SU-DHL-6 (cell line): ENCODE data around the gene NLGN1.

Source experiments
- H2AFZ ChIP-seq: fragments of 200-600 bp; sonication (generic); 2 replicates; pipeline ENCODE4 v1.6.1; 2014; ENCODE audit warnings: low read depth, mild to moderate bottlenecking, moderate library complexity, mixed read lengths, antibody characterized with exemption, low read length; ENCODE audit not compliant: severe bottlenecking
- H3F3A ChIP-seq: fragments of 200-600 bp; shearing (Covaris generic); 2 replicates; pipeline ENCODE4 v1.6.0; 2016; ENCODE audit warnings: antibody characterized with exemption, mild to moderate bottlenecking; ENCODE audit not compliant: insufficient read depth
- H3K27ac ChIP-seq: fragments of 200-600 bp; sonication (generic); 2 replicates; pipeline ENCODE4 v1.5.1; 2016; ENCODE audit warnings: low read depth, mild to moderate bottlenecking, low read length, moderate library complexity, mixed read lengths
- H3K27me3 ChIP-seq: fragments of 200-600 bp; sonication (generic), shearing (Covaris generic); 2 replicates; pipeline ENCODE4 v1.6.0; 2014; ENCODE audit warnings: mild to moderate bottlenecking, low read length
- H3K36me3 ChIP-seq: fragments of 200-600 bp; sonication (generic); 2 replicates; pipeline ENCODE4 v1.6.1; 2014; ENCODE audit warnings: mild to moderate bottlenecking, low read length, mixed read lengths
- H3K4me2 ChIP-seq: fragments of 300-600, 200-600 bp; shearing (Covaris generic), sonication (generic); 2 replicates; pipeline ENCODE4 v1.6.0; 2014; ENCODE audit warnings: low read length, low read depth, mild to moderate bottlenecking; ENCODE audit not compliant: poor library complexity, severe bottlenecking
- H3K4me3 ChIP-seq: fragments of 200-600 bp; sonication (generic); 2 replicates; pipeline ENCODE4 v1.5.1; 2014; ENCODE audit warnings: antibody characterized with exemption, low read length, mild to moderate bottlenecking, mixed read lengths; ENCODE audit not compliant: insufficient read depth, poor library complexity, severe bottlenecking
- H3K79me2 ChIP-seq: fragments of 200-600 bp; sonication (generic); 2 replicates; pipeline ENCODE4 v1.6.1; 2014; ENCODE audit warnings: mild to moderate bottlenecking, low read length, moderate library complexity; ENCODE audit not compliant: insufficient read depth
- H3K9ac ChIP-seq: fragments of 200-600 bp; sonication (generic); 2 replicates; pipeline ENCODE4 v1.7.0; 2014; ENCODE audit warnings: mild to moderate bottlenecking, low read length
- H3K9me2 ChIP-seq: fragments of 200-600 bp; sonication (generic); replicated peaks from 2 replicates; pipeline ENCODE4 v1.6.1; 2014; ENCODE audit warnings: low read length; ENCODE audit not compliant: insufficient read depth
- H3K9me3 ChIP-seq: fragments of 200-600 bp; sonication (generic); 2 replicates; pipeline ENCODE4 v1.6.1; 2014; ENCODE audit warnings: low read length, mixed read lengths; ENCODE audit not compliant: insufficient read depth
- H4K20me1 ChIP-seq: fragments of 200-600 bp; sonication (generic); 2 replicates; pipeline ENCODE4 v1.6.1; 2014; ENCODE audit warnings: low read depth, mild to moderate bottlenecking, antibody characterized with exemption, low read length, moderate library complexity, mixed read lengths
- EZH2phosphoT487 ChIP-seq: fragments of 200-600 bp; sonication (generic), shearing (Covaris generic); conservative IDR thresholded peaks from 2 replicates; pipeline ENCODE4 v1.6.1; 2018; ENCODE audit warnings: mild to moderate bottlenecking, antibody characterized with exemption, low read length, moderate library complexity, mixed read lengths
- TF ChIP-seq, protein P1 (sequence below): fragments of 200-600 bp; sonication (generic); IDR thresholded peaks from one replicate; pipeline ENCODE4 v1.5.1; 2017; ENCODE audit warnings: antibody characterized with exemption, mild to moderate bottlenecking, low read length, moderate library complexity; ENCODE audit not compliant: insufficient read depth, poor library complexity, severe bottlenecking

NLGN1 gene

DNA sequence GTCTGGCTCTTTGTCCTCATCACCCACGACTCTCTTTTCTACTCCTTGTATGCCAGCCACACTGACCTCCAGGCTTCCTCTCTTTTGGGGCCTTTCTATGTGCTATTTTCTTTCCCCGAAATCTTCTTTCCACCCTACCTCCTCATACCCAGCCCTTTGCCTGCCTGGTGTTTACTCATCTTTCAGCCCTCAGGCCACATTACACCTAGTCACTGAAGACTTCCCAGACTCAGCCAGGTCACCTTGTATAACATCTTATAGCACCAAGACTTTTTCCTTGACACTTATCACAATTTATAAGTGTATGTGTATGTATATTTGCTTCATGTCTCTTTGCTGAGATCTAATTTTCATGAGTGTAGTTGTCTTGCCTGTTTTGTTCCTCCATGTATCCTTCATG, 396.4 kb downstream of the NLGN1 start:
- Histone ChIP-seq H3K9me2 (no peaks in the 10 kb centered on the region), H2AFZ (no peak overlapping the region), H3K27ac (no peak overlapping the region), H3F3A (no peaks in the 10 kb centered on the region), H3K4me3 (no peak overlapping the region), H3K27me3 (no peaks in the 10 kb centered on the region), H3K9me3 (no peaks in the 10 kb centered on the region), H3K9ac (no peak overlapping the region), H3K4me2 (no peak overlapping the region), H3K36me3 (no peaks in the 10 kb centered on the region), H4K20me1 (no peaks in the 10 kb centered on the region), H3K79me2 (no peaks in the 10 kb centered on the region)
- TF ChIP-seq, protein P1, sequence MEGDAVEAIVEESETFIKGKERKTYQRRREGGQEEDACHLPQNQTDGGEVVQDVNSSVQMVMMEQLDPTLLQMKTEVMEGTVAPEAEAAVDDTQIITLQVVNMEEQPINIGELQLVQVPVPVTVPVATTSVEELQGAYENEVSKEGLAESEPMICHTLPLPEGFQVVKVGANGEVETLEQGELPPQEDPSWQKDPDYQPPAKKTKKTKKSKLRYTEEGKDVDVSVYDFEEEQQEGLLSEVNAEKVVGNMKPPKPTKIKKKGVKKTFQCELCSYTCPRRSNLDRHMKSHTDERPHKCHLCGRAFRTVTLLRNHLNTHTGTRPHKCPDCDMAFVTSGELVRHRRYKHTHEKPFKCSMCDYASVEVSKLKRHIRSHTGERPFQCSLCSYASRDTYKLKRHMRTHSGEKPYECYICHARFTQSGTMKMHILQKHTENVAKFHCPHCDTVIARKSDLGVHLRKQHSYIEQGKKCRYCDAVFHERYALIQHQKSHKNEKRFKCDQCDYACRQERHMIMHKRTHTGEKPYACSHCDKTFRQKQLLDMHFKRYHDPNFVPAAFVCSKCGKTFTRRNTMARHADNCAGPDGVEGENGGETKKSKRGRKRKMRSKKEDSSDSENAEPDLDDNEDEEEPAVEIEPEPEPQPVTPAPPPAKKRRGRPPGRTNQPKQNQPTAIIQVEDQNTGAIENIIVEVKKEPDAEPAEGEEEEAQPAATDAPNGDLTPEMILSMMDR, result no peak
- TF ChIP-seq EZH2phosphoT487, result no peak

DNA sequence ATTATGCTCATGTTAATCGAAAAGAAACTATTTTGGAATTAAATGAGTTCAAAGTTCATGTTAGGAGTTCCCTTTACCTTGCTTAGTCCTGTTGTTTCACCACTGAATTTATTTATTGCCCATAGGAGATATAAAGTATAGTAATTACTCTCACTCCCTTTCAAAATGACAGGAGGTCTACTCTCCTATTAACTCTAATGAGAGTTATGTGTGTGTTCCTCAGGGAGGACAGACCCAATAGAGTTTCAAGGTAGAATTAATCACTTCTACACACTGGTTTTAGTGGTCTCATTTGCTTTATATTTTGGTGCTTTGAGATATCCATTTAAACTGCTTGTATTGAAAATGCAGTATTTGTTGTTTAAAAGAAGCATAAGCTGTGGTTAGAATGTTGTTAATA, 398.9 kb downstream of the NLGN1 start:
- Histone ChIP-seq H2AFZ (no peak overlapping the region), H3K79me2 (no peaks in the 10 kb centered on the region), H3K27ac (no peak overlapping the region), H3F3A (no peaks in the 10 kb centered on the region), H3K9me3 (no peaks in the 10 kb centered on the region), H3K27me3 (no peaks in the 10 kb centered on the region), H3K9ac (no peak overlapping the region), H3K9me2 (no peaks in the 10 kb centered on the region), H3K4me3 (no peak overlapping the region), H3K36me3 (no peaks in the 10 kb centered on the region), H3K4me2 (no peak overlapping the region), H4K20me1 (no peaks in the 10 kb centered on the region)
- no peak for TF ChIP-seq EZH2phosphoT487
- TF ChIP-seq, protein P1, result no peak

DNA sequence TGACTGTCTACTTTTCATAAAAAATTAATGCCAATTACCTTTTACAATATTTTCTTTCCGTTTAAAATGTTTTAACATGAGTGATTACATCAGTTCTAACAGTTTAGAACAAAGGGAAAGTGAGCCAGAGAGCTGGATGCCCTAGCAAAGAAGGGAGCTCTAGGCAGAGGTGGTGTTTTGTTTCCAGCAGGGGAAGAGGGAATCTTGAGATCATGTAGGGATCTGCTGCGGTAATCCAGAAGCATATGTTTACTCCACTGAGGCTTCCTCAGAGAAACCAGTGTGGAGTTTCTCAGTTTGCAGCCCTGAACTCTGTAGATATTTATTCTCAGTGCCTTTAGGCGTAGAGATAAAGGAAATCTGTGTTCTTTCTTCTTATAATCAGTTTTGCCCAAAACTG, 399.3 kb downstream of the NLGN1 start:
- Histone ChIP-seq H3K4me2 (no peak overlapping the region), H3K27me3 (no peaks in the 10 kb centered on the region), H3K9ac (no peak overlapping the region), H3K36me3 (no peaks in the 10 kb centered on the region), H3K79me2 (no peaks in the 10 kb centered on the region), H2AFZ (no peak overlapping the region), H4K20me1 (no peaks in the 10 kb centered on the region), H3K27ac (no peak overlapping the region), H3K9me2 (no peaks in the 10 kb centered on the region), H3K4me3 (no peak overlapping the region), H3K9me3 (no peaks in the 10 kb centered on the region), H3F3A (no peaks in the 10 kb centered on the region)
- TF ChIP-seq, protein P1, result no peak
- TF ChIP-seq EZH2phosphoT487, result no peak
